DMS79 (cell line): ENCODE measurements around the gene EYS.
"Not testable (repeated sequence)": the region's sequence is repeated elsewhere in the genome, so short reads cannot be mapped to it uniquely, and the experiment has no call there.

Experiments
- DNase-seq: peaks from one replicate; lab custom pipeline; 2025; lab: John Stamatoyannopoulos, UW

EYS gene

GRCh38 chr6:63963769-63964315 lies 1743.2 kb downstream of the EYS start:
- DNase-seq = no peak

GRCh38 chr6:63953336-63954021 lies 1753.5 kb downstream of the EYS start:
- not testable (repeated sequence) for DNase-seq

DNA sequence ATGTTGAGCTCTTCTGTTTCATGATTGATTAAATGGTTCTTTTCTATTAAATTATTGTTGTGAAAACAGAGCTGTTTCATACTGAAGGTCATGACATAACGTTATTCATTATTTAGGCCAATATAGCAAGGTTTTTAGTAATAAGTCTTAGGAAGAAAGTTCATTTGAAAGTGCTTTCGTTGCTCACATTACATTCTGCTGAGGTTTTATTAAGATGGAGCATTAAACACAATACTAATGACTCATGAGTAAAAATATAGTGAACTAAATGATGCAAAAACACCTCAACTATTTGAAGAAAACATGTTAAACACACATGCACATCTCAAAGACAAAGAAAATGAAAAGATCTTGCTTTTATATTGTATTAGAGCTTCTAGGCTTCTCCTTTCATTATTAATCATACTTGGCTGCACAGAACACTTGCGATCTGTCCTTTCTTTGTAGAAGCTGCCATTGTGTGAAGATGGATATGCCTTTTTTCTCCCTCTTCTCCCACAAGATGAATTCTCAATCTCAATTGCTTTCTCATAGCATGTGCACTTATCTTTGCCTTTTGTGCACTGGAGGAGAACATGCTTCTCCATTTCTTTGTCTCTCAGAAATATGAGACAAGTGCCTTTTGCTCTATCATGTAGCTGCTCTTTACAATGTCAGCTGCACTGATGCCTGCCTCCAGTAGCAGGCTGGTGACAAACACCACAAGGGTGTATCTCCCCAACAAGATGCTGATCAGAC lies 1759.1 kb downstream of the EYS start:
- no peak for DNase-seq

DNA sequence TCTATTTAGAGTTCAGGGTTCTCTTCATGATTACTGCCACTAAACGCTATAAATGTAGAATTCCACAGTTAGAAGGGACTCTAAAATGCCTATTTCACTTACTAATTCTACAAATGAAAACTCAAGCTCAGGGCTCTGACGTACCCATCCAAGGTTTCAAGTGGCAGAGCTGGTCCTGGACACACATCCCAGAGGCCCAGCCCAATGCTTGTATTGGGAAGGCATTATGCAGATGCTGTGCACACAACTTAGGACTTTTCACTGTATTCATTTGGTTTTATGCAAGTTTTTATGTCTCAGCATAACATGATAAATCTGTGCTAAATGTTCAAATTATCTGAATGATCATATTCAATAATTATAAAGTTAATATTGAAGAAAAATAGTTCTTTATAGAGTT lies 1761.0 kb downstream of the EYS start:
- no peak for DNase-seq

DNA sequence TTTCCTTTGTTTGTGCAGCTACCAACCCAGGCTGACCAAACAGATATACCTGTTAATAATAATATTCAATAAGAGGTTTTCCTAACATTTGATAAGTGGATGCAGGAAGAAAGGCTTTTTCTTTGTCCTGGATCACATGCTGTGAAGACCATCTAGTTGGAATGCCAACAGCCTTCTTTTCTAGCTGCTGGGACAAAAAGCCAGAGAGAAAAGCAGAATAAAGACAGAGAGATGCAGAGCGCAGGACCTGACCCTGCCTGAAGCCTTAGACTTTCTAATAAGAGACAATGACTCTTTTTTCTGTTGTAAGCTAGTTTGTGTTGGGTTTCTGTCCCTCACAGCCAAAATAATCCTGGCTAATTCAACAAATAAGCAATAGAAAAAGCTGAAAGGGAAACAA lies 1763.2 kb downstream of the EYS start:
- no peak for DNase-seq

DNA sequence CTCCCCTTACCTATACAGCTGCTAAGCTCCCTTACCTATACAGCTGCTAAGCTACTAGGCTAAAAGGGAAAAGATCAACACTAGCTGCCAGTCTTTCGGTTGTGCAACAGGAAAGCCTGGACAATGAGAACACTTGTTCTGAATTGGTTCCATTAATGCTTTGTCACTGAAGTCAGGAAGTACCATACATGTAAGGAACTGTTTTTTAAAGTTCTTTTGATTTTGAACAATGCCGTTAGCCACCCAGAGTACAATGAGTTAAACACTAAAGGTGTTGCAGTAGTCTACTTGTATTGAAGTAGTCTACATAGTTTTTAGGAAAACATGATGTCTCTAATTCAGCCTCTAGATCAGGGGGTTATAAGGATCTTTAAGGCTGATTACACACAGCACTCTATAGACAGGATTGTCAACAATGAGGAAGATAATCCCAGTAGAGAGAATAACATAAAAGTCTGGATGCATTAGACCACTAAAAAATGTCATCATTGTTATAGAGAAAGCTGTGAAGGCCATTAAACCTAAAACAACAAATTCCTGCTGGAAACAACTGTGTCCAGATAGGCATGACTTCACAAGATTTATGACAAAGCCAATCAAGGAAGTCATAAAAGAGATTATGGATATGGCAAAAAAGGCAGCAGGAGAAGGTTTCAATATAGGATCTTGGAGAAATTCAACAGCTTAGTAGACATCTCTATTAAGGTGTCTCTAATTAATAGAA lies 1765.1 kb downstream of the EYS start:
- DNase-seq = no peak

DNA sequence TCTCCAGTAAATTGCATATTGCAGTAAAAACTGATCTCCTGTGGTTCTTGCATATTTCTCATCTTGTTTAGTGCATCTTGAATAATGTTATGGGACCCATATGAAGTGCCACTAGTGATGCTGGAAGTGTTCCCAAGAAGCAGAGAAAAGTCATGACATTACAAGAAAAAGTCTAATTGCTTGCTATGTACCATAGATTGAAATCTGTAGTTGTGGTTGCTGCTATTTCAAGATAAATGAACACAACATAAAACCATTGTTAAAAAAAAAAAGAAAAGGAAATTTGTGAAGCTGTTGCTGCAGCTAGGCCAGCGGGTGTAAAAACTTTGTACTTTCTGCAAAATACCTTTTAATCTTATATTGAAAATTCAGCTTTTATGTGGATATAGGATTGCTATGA lies 1767.0 kb downstream of the EYS start:
- DNase-seq = no peak

DNA sequence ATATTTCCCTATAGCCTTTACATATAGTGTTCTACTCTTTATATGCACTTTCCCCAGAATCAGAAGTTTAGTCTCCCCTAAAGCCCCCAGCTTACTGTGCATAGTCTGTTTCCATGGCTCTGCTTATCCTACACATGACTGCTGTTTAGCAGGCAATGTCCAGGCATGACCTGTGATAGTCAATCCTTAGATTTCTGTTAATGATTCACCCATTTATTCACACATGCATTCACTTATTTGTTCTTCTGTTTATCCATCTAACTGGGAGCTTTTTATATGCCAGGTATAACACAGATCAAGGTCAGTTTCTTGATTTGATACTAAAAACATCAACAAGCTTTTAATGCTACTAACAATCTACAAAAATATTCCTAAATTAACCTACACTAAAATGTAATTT lies 1770.6 kb downstream of the EYS start:
- DNase-seq = no peak

GRCh38 chr6:63935732-63936131 lies 1771.3 kb downstream of the EYS start:
- DNase-seq = no peak

DNA sequence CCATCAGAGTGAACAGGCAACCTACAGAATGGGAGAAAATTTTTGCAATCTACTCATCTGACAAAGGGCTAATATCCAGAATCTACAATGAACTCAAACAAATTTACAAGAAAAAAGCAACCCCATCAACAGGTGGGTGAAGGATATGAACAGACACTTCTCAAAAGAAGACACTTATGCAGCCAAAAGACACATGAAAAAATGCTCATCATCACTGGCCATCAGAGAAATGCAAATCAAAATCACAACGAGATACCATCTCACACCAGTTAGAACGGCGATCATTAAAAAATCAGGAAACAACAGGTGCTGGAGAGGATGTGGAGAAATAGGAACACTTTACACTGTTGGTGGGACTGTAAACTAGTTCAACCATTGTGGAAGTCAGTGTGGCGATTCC lies 1773.1 kb downstream of the EYS start:
- DNase-seq = not testable (repeated sequence)

DNA sequence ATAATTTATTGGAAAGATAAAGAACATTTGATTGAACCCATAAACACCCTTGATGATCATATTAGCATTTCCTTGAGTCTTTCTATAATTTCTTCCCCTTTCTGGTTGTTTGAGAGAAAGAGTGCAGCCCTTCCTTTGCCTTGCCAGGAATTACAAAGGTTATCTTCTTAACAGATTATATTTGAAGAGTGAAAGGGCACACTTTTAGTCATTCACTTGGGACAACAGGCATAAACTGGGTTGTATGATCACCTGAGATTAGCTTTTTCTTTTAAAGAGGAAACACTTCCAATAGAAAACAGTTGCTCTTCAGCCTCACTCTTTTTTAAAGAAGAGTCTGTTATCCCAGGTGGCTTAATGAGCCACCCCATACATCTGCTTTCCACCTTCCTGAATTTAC lies 1776.2 kb downstream of the EYS start:
- no peak for DNase-seq

DNA sequence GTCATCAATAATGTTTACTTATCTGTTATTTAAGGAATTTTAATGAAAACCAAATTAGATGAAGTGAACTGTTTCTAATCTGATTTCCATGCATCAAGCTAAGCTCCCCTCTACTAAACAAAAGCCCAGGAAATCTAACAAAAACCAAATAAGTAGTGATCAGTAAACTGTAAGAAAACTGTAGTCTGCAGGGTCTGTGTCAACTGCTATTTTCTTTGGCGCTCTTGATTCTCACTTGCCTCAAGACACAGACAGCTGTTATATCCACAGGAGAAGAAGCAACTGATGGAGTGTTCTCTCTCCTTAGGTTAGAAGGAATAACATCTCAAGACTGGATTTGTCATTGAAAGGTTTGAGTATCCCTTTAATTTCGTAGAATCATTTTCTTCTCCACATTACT lies 1777.9 kb downstream of the EYS start:
- no peak for DNase-seq

- no peak for DNase-seq
Observed at GRCh38 chr6:63928613-63929012, 1778.4 kb downstream of the EYS start.

- no peak for DNase-seq
Observed at GRCh38 chr6:63926950-63927927, 1779.8 kb downstream of the EYS start.

DNA sequence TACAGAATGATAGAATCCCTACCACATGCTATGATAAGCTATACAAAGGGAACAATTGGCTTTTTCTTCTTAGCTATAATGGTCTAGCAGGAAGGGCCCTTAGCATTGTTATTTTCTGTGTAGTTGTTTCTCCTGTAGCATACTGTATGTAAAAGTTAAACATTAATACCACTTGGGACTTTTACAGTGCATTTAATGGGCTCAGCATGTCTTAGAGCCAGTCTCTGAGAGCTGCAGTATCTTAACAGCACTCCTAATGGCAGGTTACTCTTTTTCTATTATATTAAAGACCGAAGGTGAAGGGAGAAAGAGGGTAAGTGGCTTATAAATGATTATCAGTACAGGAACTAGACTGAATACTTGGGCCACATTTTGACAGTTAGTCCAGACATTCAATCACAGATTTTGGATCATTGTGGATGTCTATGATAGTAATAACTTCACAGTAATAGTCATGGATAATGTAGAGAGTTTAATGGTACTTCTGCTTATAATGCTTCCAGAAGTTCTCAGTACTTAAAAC lies 1780.7 kb downstream of the EYS start:
- no peak for DNase-seq

DNA sequence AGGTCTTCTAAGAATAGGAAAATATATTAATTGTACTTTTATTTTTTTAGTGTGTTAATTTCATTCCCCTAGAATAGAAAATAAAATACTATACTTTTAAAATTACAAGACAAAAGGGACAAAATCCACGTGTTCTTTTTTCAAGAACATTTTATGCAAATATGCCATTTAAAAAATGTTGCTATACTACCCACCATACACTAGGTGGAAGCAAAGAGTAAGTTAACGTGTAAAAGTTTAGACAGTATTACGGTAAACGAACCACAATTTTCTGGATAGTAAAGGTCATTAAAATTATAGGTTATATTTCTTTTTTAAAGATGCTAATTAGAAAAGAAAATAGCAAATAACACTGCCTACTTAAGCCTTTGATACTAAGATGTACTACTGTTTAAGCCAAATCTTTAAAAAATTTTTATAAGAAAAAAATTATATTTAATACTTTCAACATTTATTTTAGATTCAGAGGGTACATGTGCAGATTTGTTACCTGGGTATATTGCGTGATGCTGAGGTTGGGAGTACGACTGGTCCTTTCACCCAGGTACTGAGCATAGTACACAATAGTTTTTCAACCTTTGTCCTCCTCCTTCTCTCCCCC lies 1783.8 kb downstream of the EYS start:
- DNase-seq = no peak

DNA sequence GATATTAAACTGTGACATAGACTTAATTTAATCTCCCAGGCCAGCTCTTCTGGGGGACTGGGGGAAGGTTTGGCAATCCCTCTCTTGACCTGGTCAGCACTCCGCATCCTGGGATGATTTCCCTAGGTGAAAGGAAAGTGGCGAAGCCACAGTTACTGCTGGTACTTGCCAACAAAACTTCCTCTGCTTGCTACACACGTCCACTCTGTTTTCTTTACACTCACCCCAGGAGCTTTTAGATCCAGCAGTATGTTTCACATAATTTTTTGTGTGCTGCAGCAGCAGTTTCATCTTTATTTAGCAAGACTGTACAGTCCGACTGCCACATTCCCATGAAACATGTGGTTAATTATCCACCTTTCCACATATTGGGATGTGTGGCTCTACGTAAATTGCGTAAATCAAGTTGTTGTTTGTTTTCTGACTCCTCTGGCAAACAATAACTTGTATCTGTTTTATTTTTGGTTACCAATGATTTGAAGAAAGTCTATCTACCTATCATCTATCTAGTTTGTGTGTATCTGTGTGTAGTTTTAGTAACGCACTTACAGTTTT lies 1787.4 kb downstream of the EYS start:
- no peak for DNase-seq

- no peak for DNase-seq
Observed at GRCh38 chr6:63912887-63913286, 1794.1 kb downstream of the EYS start.

GRCh38 chr6:63910863-63911551 lies 1796.0 kb downstream of the EYS start:
- DNase-seq = no peak

DNA sequence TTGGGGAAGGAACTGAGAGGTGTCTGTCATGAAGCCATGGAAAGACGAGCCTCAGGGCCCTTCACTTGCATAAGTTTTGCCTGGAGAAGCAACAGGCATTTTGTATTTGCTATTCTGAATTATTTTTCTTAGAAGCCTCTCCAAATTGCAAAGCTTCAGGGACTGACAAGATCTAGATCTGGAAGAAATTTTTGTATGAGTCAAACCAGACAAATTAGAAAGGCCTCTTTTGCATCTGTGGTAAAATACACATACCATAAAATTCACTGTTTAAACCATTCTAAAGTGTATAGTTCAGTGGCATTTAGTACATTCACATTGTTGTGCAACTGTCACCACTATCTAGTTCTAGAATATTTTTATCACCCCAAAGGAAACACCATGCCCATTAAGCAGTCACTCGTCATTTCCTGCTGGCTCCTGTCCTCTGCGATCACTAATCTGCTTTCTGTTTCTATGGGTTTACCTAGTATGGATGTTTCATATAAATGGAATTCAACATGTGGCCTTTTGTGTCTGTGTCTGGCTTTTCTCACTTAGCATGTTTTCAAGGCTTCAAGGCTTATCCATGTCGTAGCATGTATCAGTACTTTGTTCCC lies 1802.3 kb downstream of the EYS start:
- no peak for DNase-seq
